NCI-H2227 (cell line): Measurements from ENCODE around the gene MRPL28.
"Not testable (repeated sequence)": the region's sequence is repeated elsewhere in the genome, so short reads cannot be mapped to it uniquely, and the experiment has no call there.

Experiments used
- DNase-seq: peaks from one replicate; lab custom pipeline; 2025; ENCODE audit not compliant: unreplicated experiment; lab: John Stamatoyannopoulos, UW

The MRPL28 gene

DNA sequence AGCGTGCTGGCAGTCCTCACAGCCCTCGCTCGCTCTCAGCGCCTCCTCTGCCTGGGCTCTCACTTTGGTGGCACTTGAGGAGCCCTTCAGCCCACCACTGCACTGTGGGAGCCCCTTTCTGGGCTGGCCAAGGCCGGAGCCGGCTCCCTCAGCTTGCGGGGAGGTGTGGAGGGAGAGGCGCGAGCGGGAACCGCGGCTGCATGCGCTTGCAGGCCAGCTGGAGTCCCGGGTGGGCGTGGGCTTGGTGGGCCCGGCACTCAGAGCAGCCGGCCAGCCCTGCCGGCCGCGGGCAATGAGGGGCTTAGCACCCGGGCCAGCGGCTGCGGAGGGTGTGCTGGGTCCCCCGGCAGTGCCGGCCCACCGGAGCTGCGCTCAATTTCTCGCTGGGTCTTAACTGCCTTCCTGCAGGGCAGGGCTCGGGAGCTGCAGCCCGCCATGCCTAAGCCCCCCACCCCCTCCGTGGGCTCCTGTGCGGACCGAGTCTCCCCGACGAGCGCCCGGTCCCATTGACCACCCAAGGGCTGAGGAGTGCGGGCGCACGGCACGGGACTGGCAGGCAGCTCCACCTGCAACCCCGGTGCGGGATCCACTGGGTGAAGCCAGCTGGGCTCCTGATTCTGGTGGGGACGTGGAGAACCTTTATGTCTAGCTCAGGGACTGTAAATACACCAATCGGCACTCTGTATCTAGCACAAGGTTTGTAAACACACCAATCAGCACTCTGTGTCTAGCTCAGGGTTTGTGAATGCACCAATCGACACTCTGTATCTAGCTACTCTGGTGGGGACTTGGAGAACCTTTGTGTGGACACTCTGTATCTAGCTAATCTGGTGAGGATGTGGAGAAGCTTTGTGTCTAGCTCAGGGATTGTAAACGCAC is 29.0 kb downstream of the MRPL28 start:
- DNase-seq, result not testable (repeated sequence)

DNA sequence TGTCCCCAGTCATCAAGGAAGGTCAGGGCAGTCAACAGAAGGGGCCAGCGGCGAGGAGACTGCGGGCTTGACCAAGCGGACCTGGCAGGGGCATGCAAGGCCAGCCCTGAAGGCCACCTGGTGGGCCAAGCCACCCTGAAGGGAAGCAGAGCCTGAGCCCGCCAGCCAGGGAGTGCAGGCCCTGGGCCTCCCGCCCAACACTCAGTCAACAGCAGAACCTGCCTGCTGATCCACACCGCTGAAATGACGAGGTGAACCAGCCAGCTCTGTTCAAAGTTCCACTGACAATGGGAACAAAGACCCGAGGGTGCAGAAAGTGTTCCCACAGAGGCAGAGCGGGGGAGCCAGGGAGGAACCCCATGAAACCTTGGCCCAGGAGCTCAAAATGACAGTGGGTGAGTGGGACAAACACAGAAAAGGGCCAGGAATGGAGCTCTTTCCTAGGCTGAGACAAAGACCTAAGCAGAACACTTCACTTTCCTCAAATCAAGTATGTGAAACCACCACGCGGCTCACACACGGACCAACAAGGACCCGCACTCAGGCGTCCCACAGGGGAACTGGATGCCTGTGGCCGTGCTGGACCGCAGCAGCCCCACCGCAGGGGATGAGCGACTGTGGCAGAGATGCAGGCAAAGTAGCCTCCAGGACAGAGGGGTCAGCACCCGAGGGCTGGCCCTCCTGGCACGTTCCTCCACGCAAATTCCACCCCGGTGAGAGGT is 29.8 kb downstream of the MRPL28 start:
- no peak for DNase-seq

DNA sequence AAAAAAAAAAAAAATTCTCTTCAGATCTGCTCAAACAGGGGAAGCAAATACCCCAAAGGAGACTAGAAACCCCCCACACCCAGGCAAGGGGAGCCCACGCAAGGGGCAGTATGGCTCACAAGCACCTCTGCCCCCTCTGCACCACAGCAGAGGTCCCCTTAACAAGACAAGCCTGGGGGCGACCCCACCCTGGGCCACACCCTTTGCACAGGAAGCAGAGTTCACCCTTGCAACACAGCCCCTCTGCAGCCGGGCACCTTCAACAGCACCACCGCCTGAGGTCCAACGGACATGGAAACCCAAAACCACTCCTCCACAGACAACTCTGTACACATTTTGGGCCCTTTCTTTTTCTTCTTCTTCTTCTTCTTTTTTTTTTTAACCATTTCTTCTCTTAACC is 30.7 kb downstream of the MRPL28 start:
- no peak for DNase-seq

DNA sequence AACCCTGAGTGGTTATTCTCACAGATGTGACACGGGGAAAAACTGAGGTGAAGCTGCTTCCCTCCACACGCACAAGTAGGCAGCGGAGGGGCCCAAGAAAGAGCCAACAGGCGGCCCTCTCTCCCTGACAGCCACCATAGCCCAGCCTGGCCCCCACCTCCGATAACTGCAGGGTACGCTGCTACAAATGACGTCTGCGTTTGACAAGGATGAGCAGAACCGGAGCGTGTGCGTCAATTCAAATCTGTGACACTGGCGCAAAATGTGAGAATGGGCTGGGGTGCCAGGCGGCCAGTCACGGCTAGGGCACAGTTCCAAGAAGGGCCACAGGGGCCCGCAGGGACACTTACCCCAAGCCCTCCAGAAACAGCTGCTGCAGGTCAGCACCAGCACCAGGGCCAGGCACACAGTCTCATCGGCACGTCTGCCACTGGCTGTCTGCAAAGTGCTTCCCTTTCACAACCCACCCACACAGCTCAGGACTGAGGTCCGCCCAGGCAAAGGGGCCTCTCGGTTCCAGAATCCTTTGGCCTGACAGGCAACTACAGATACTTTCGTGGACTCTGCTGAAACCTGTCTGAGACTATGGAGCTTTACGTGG is 32.3 kb downstream of the MRPL28 start:
- peak; percentile 62 for DNase-seq

DNA sequence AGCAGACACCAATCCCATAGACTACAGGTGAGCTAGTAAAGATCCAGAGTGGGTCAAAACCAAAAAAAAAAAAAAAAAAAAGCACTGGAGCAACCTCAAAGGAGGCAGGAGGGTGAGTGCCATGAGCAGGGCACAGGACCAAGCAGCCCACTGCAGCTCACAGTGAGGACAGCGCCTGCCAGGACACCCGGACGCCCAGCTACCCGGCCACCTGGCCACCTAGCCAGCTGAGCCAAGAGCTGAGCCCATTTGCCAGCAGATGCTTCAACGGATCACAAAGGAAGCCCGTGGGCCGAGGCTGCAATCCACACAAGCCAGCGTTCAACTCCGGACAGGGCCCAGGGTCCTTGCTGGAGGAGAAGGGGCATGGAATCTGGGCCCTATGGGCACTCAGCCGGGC is 32.9 kb downstream of the MRPL28 start:
- no peak for DNase-seq

DNA sequence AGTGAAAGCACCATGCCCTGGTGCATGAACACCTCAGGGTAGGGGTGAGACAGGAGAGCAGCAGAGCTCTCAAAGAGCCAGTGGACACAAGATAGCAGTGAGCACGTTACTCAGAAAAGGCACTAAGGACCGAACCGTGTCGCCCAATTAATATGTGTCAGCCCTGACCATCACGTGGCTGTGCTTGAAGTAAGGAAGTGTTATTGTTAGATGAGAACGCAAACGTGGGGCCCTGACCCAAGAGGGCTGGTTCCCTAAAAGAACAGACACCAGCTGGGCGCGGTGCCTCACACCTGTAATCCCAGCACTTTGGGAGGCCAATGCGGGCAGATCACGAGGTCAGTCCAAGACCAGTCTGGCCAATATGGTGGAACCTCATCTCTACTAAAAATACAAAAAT is 34.1 kb downstream of the MRPL28 start:
- DNase-seq, result no peak

DNA sequence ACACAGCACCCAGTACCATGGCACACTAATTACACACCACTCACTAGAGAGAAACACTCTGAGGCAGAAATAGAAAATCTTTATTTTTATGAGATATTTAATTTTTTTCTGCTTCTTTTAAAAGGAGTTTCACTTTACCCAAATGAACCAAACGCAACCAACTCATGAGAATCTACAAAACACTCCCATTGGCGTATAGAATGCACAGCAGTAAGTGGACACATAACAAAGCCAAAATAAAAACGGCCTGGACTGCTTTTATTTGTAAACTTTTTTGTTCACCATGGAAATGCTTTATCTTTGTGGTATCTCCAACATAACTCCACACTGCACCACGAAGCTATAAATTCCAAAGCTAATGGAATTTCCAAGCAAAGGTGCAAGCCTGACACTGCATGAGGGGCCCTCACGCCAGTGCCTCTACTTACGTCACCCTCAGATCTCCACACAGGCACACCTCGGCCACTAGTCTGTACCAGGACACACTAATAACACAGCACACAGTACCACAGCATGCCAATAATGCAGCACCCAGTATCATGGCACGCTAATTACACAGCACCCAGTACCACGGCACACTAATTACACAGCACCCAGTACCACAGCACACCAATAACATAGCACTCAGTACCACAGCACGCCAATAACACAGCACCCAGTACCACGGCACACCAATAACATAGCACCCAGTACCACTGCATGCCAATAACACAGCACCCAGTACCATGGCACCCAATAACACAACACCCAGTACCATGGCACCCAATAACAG is 35.3 kb downstream of the MRPL28 start:
- DNase-seq, result not testable (repeated sequence)

DNA sequence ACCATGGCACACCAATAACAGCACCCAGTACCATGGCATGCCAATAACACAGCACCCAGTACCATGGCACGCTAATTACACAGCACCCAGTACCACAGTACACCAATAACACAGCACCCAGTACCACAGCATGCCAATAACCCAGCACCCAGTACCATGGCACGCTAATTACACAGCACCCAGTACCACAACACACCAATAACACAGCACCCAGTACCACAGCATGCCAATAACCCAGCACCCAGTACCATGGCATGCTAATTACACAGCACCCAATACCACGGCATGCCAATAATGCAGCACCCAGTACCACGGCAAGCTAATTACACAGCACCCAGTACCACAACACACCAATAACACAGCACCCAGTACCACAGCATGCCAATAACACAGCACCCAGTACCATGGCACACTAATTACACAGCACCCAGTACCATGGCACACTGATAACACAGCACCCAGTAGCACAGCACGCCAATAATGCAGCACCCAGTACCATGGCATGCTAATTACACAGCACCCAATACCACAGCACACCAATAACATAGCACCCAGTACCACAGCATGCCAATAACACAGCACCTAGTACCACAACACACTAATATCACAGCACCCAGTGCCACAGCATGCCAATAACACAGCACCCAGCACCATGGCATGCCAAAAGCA is 36.0 kb downstream of the MRPL28 start:
- not testable (repeated sequence) for DNase-seq

DNA sequence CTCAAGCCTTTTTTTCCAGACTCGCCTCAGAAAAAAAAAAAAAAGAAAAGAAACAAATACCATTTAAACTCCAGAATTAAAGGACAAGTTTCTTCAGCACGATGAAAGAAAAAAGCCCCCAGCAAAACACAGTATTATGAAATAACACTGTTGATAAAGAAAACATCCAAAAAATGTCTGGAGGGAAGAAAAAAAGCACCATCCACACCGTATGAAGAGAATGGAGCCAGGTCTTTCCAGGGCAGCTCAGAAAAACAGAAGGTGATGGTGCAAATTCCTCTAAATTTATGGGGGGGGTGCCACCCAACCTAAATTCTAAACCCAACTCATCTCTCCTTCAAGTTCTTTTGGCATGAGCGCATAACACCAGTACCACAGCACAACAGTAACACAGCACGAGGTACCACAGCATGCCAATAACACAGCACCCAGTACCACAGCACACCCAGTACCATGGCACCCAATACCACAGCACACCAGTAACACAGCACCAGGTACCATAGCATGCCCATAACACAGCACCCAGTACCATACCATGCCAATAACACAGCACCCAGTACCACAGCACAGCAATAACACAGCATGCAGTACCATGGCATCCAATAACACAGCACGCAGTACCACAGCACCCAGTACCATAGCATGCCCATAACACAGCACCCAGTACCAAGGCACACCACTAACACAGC is 36.8 kb downstream of the MRPL28 start:
- DNase-seq, result no peak

DNA sequence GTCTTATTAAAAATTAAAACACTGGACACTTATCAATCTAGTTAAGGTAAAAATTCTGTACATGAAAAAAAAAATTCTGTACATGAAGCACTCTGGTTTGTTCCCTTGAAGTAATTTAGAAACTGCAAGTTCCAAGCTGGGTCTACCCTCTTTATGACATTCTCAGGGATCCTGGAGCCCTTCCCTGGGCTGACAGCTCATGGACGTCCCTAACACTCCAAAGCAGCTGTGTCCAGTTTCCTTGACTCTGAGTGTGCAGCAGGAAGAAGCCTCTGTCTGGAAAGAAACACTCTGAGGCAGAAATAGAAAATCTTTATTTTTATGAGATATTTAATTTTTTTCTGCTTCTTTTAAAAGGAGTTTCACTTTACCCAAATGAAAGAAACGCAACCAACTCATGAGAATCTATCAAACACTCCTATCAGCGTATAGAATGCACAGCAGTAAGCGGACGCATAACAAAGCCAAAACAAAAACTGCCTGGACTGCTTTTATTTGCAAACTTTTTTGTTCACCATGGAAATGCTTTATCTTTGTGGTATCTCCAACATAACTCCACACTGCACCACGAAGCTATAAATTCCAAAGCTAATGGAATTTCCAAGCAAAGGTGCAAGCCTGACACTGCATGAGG is 39.0 kb downstream of the MRPL28 start:
- not testable (repeated sequence) for DNase-seq

DNA sequence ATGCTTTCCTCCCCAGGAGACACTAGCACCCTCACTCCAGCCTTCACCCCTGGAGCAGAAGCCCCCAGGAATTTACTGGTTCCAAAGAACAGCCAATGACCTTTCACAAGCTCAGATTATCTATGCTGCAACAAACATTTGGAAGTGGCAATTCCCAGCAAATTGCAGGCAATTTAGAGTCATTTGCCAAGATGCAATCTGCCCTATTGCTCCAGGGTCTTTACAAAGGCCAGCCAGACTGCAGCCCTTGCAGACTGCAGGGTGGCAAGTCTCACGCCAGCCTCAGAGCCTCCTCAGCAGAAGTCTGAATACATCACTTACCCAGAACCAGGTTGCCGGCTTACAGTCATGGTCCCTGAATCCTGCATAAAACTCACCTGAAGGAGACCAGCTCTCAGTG is 39.6 kb downstream of the MRPL28 start:
- peak; percentile 57 for DNase-seq

DNA sequence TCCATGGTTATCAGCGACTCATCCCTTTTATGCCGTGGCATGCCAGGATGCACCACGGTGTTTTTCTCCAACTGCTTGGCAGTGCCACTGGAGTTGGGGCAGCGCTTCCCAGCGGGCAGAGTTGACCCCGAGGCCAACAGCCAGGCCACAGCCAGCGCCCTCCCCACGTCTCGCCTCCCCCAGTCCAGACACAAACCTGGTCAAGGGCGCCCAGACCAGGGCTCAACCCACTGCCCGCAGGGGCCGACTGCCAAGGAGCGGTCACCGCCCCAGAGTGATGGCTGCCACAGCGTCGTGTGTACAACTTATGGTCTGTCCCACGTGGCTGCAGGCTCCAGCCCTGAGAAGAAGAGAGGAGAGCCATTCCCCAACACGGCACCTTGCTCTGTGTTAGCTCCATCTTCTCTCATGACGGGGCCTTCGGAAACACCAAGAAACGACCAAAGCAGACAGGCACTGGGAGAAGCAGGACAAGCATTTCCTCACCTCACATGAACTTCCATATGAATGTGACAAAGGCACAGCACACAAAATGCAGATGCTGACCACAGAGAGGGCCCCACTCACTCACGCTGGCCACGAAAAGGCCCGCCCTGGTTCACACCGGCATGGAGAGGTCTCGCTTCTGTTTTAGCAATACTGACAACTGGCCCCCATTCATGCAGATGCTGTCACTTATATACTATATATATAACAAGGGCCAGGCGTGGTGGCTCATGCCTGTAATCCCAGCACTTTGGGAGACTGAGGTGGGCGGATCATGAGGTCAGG is 44.8 kb downstream of the MRPL28 start:
- DNase-seq, result no peak

DNA sequence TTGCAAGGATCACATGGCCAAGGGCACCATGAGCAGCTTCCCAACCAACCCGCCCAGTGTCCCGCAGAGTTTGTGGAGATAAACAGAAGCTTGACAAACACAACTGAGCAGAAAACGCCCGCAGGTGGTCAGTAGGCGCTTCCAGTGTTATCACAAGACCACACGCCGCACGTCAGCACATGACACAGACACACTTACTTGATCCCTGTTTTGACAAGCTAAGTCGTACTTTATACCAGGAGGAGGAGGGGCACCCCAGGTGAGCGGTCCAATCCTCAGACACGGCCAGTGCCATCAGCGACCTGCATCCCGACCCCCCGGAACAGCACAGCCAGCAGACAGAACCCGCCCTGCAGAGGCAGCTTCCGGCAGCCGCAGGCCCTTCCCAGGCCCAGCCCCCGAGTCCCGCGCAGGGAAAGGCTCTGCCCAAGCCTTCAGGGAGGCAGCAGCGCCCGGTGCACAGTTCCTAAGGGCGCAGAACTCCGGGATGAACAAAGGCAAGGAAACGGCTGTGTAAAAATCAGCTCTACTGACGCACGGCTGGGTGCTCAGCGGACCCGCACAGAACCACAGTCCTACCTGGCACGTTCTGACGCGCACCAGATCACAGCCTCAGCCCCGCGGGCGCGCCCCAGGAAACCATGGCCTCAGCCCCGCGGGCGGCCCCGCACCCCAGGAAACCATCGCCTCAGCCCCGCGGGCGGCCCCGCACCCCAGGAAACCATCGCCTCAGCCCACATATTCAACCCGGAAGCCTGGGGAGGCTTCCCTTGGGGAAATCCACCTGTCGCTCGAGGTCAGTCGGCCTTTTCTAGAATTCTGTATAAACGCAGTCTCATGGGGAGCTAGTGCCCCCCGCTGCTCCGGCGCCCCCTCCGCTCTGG is 45.6 kb downstream of the MRPL28 start:
- no peak for DNase-seq

DNA sequence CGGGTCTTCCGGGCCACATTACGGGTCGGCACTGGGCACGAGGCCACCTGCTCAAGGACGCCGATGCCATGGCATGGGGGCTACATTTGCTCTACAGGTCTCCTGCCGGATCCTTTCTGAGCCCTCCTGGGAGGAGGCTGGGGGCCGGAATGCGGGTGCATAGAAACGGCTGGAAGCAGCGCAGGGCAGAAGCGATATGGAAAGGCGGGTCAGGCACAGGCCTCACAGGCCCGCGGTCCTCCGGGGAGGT is 46.2 kb downstream of the MRPL28 start:
- no peak for DNase-seq

DNA sequence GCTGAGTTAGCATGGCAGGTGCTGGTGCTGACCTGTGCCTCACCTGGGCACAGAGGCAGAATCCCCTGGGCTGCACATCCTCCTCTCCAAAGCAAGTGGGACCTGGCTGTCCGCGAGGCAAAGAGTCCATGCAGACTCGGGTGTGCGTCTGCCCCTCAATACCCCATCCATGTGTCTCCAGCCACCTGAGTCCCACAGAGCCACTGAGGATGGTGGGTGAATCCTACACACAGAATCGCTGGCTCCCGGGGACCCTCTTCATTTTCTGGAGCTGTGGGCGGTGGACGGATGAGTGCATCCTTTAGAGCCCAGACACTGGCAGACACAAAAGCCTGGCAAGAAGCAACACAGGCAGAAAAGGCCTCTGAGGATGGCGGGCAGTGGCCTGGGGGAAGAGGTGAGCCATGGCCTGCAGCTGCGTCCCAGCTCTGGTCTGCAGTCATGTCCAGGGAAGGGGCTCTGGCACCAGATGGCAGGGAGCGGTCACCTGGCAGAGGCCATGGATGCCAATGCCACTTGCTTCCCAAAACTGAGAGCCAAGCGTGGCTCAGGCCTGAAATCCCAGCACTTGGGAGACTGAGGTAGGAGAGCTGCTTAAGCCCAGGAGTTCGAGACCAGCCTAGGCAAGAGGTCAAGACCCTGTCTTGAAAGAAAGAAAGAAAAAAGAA is 47.7 kb downstream of the MRPL28 start:
- no peak for DNase-seq

DNA sequence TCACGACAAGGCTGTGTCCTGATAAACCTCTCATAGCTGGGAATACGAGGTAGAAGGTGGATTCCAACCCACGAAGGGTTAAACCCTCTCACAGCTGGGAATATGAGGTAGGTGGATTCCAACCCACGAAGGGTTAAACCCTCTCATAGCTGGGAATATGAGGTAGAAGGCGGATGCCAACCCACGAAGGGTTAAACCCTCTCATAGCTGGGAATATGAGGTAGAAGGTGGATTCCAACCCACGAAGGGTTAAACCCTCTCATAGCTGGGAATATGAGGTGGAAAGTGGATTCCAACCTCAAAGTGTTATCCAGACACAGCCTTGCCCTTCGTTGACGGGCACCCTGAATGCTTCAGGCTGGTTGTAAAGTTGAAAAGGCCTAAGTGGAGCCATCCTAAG is 48.8 kb downstream of the MRPL28 start:
- DNase-seq, result no peak

DNA sequence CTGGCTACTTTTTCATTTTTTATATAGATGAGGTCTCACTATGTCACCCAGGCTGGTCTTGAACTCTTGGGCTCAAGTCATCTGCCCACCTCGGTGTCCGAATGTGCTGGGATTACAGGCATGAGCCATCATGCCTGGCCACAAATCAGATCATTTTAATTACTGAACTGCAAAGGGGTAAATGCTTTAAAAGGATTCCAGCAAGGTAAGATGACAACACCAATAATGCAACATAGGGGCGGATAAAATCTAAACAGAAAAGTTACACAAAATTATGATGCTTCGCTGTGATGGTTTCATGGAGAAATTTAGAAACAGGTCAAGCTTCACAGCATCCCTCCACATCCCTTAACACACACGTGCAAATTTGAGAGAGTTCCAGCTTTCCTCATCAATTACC is 50.1 kb downstream of the MRPL28 start:
- DNase-seq, result no peak

DNA sequence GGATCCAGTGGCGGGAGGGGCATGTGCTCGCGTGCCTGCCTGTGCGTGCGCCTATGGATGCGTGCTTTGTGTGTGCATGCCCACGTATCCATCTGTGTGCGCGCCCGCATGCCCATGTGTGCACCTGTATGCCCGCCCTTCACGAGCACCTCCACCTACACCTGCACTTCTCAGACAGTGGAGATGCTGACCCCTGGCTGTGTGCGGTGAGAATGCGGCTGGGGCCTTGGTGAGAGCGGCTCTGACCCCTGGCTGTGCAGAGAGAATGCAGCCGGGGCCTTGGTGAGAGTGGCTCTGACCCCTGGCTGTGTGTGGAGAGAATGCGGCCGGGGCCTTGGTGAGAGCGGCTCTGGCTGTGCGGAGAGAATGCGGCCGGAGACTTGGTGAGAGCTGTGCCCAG is 51.7 kb downstream of the MRPL28 start:
- no peak for DNase-seq
